H9 (cell line): ENCODE results near the gene HOXD11. TPM values are rescaled to one million over a fixed set of nuclear protein-coding genes. Genes with fewer than 3 reads are reported as not detected.

Experiments used
- DNase-seq: peaks from one replicate; pipeline ENCODE4 v3.0.0-alpha.2; 2017
- H2AFZ ChIP-seq: one replicate; pipeline ENCODE4 v1.6.1; 2013; ENCODE audit warnings: mild to moderate bottlenecking, low read length, control low read depth, moderate library complexity
- H2AK5ac ChIP-seq: 2 replicates; pipeline ENCODE4 v1.6.1; 2013; ENCODE audit warnings: low read length, control low read depth, mixed read lengths; ENCODE audit not compliant: insufficient read length
- H2BK120ac ChIP-seq: one replicate; pipeline ENCODE4 v1.6.1; 2013; ENCODE audit warnings: low read depth, mild to moderate bottlenecking, low read length, control low read depth, inconsistent platforms; ENCODE audit not compliant: poor library complexity, severe bottlenecking
- H2BK12ac ChIP-seq: 2 replicates; pipeline ENCODE4 v1.6.1; 2013; ENCODE audit warnings: low read length, control low read depth, mixed read lengths, low read depth; ENCODE audit not compliant: insufficient read length
- H2BK15ac ChIP-seq: 2 replicates; pipeline ENCODE4 v1.6.1; 2013; ENCODE audit warnings: low read depth, low read length, control low read depth
- H2BK20ac ChIP-seq: one replicate; pipeline ENCODE4 v1.6.1; 2013; ENCODE audit warnings: low read depth, mild to moderate bottlenecking, low read length, control low read depth, inconsistent platforms; ENCODE audit not compliant: poor library complexity, severe bottlenecking
- H2BK5ac ChIP-seq: 2 replicates; pipeline ENCODE4 v1.6.1; 2013; ENCODE audit warnings: low read length, control low read depth, mixed read lengths; ENCODE audit not compliant: insufficient read length
- H3K14ac ChIP-seq: 2 replicates; pipeline ENCODE4 v1.6.1; 2013; ENCODE audit warnings: low read length, control low read depth; ENCODE audit not compliant: insufficient read depth
- H3K18ac ChIP-seq: 2 replicates; pipeline ENCODE4 v1.6.1; 2013; ENCODE audit warnings: low read depth, mild to moderate bottlenecking, mixed read lengths, low read length, control low read depth; ENCODE audit not compliant: insufficient read length
- H3K23ac ChIP-seq: 2 replicates; pipeline ENCODE4 v1.6.1; 2013; ENCODE audit warnings: low read length, control low read depth, mixed read lengths, low read depth; ENCODE audit not compliant: insufficient read length
- H3K23me2 ChIP-seq: 2 replicates; pipeline ENCODE4 v1.6.1; 2013; ENCODE audit warnings: low read depth, mild to moderate bottlenecking, mixed read lengths, low read length, control low read depth; ENCODE audit not compliant: insufficient read length, poor library complexity, severe bottlenecking
- H3K27ac ChIP-seq: 2 replicates; pipeline ENCODE4 v1.5.1; 2013; ENCODE audit warnings: low read length, control low read depth, mixed read lengths, low read depth; ENCODE audit not compliant: insufficient read length
- H3K27me3 ChIP-seq: 2 replicates; pipeline ENCODE4 v1.6.1; 2013; ENCODE audit warnings: low read length, control low read depth, inconsistent platforms; ENCODE audit not compliant: insufficient read depth
- H3K4ac ChIP-seq: 2 replicates; pipeline ENCODE4 v1.6.1; 2013; ENCODE audit warnings: low read depth, mild to moderate bottlenecking, control low read depth, inconsistent platforms, low read length, moderate library complexity
- H3K4me1 ChIP-seq: 2 replicates; pipeline ENCODE4 v1.6.1; 2013; ENCODE audit warnings: low read length, control low read depth, inconsistent platforms; ENCODE audit not compliant: insufficient read depth
- H3K4me2 ChIP-seq: 2 replicates; pipeline ENCODE4 v1.6.1; 2013; ENCODE audit warnings: low read length, control low read depth, mixed read lengths; ENCODE audit not compliant: insufficient read length, insufficient read depth
- H3K56ac ChIP-seq: 2 replicates; pipeline ENCODE4 v1.6.1; 2013; ENCODE audit warnings: low read depth, mild to moderate bottlenecking, mixed read lengths, low read length, control low read depth; ENCODE audit not compliant: insufficient read length
- H3K79me1 ChIP-seq: 2 replicates; pipeline ENCODE4 v1.6.1; 2013; ENCODE audit warnings: low read depth, mild to moderate bottlenecking, moderate library complexity, low read length, control low read depth, inconsistent platforms; ENCODE audit not compliant: insufficient read depth, poor library complexity, severe bottlenecking
- H3K79me2 ChIP-seq: 2 replicates; pipeline ENCODE4 v1.6.1; 2013; ENCODE audit warnings: low read length, control low read depth, inconsistent platforms; ENCODE audit not compliant: insufficient read depth
- H3K9ac ChIP-seq: 2 replicates; pipeline ENCODE4 v1.6.1; 2013; ENCODE audit warnings: low read length, control low read depth, mixed read lengths; ENCODE audit not compliant: insufficient read length; ENCODE audit errors: extremely low read depth
- H3K9me3 ChIP-seq: one replicate; pipeline ENCODE4 v1.6.1; 2013; ENCODE audit warnings: low read depth, low read length, inconsistent platforms; ENCODE audit not compliant: control insufficient read depth
- H3T11ph ChIP-seq: one replicate; pipeline ENCODE4 v1.6.1; 2013; ENCODE audit warnings: mild to moderate bottlenecking, low read length, control low read depth, inconsistent platforms
- H4K20me1 ChIP-seq: one replicate; pipeline ENCODE4 v1.6.1; 2013; ENCODE audit not compliant: control insufficient read depth, insufficient read length, insufficient read depth
- H4K5ac ChIP-seq: 2 replicates; pipeline ENCODE4 v1.6.1; 2013; ENCODE audit warnings: low read depth, mild to moderate bottlenecking, mixed read lengths, low read length, control low read depth; ENCODE audit not compliant: insufficient read length
- H4K8ac ChIP-seq: replicated peaks from 2 replicates; pipeline ENCODE4 v1.6.1; 2013; ENCODE audit warnings: low read length, control low read depth, mixed read lengths, low read depth; ENCODE audit not compliant: insufficient read length
- H4K91ac ChIP-seq: 2 replicates; pipeline ENCODE4 v1.6.1; 2013; ENCODE audit warnings: low read depth, mild to moderate bottlenecking, moderate library complexity, mixed read lengths, low read length, control low read depth; ENCODE audit not compliant: insufficient read length
- H3K27ac Mint-ChIP-seq, 3 experiments: 2 replicates in 2 of 3; 3 replicates in 1 of 3; pipeline ENCODE4 v1.8.0; 2020 to 2021; ENCODE audit warnings: mixed read lengths in 3 of 3, mild to moderate bottlenecking in 1 of 3, moderate library complexity in 1 of 3
- H3K27me3 Mint-ChIP-seq: 2 replicates; pipeline ENCODE4 v1.8.0; 2021; ENCODE audit warnings: low read depth, mild to moderate bottlenecking, moderate library complexity, mixed read lengths
- H3K36me3 Mint-ChIP-seq, 3 experiments: 2 replicates in 2 of 3; 3 replicates in 1 of 3; pipeline ENCODE4 v1.8.0; 2020 to 2021; ENCODE audit warnings: low read depth in 3 of 3, mixed read lengths in 3 of 3; ENCODE audit not compliant: insufficient read depth in 1 of 3
- H3K4me1 Mint-ChIP-seq, 2 experiments: 2 replicates each; pipeline ENCODE4 v1.8.0; 2020; ENCODE audit warnings: mixed read lengths in 2 of 2
- H3K4me3 Mint-ChIP-seq, 2 experiments: 2 replicates in 1 of 2; 3 replicates in 1 of 2; pipeline ENCODE4 v1.8.0; 2020 to 2021; ENCODE audit warnings: mild to moderate bottlenecking in 2 of 2, mixed read lengths in 2 of 2, moderate library complexity in 1 of 2
- H3K9me3 Mint-ChIP-seq, 2 experiments: 2 replicates in 1 of 2; 3 replicates in 1 of 2; pipeline ENCODE4 v1.8.0; 2020; ENCODE audit warnings: mild to moderate bottlenecking in 2 of 2, mixed read lengths in 2 of 2, moderate library complexity in 1 of 2
- WGBS: extraction: QIAGEN DNeasy Blood & Tissue Kit; methylation state at CpG from one replicate; pipeline ENCODE4 v1.1.7; 2013; ENCODE audit warnings: missing lambda C conversion rate, low lambda C conversion rate, mixed read lengths; ENCODE audit not compliant: insufficient read length; ENCODE audit errors: extremely low coverage; 5-methylcytosine and 5-hydroxymethylcytosine counted together
- total RNA-seq: library from RNA; stranded (reverse); gene quantifications from 2 replicates; pipeline ENCODE4 v1.2.1, GENCODE V29; 2021
- TF ChIP-seq, protein P1 (sequence below): fragments of 200-600 bp; sonication (generic); conservative IDR thresholded peaks from 3 replicates; pipeline ENCODE4 v1.8.0; 2021; ENCODE audit warnings: antibody characterized with exemption, mild to moderate bottlenecking

Gene HOXD11
- total RNA-seq, 1 experiment from 2014 or later, result not detected

DNA sequence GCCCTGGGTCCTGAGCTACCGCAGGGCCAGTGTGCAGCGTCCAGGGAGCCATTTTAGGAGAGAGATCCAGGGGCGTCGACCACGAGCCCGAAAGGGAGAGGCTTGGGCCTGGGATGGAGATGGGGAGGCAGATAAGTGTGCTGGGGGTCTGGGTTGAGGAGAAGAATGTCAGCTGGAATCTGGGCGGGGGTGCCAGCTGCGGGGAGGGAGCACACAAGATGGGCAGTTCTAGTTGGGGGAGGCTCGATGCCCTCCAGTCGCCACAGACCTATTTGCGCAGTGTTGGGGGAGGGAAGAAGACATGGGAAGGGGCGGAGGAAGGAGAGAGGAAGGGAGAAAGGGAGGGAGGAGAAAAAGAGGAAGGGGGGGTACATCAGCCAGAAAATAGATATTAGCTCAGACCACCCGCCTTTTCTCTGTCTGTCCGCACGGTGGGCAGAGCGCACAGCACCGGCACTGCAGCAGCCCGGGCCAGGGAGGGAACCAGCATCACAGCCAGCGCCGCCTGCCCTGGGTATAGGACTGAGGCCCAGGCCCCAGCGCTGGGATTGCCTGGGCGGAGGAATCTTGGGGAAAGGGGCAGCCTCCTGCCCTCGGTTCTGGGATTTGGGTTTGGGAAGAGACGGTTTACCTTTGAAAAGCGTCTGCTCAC, 1.9 kb upstream of the HOXD11 start:
- no peak overlapping the region for H3K23ac ChIP-seq
- TF ChIP-seq, protein P1, sequence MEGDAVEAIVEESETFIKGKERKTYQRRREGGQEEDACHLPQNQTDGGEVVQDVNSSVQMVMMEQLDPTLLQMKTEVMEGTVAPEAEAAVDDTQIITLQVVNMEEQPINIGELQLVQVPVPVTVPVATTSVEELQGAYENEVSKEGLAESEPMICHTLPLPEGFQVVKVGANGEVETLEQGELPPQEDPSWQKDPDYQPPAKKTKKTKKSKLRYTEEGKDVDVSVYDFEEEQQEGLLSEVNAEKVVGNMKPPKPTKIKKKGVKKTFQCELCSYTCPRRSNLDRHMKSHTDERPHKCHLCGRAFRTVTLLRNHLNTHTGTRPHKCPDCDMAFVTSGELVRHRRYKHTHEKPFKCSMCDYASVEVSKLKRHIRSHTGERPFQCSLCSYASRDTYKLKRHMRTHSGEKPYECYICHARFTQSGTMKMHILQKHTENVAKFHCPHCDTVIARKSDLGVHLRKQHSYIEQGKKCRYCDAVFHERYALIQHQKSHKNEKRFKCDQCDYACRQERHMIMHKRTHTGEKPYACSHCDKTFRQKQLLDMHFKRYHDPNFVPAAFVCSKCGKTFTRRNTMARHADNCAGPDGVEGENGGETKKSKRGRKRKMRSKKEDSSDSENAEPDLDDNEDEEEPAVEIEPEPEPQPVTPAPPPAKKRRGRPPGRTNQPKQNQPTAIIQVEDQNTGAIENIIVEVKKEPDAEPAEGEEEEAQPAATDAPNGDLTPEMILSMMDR, result no peak
- no peaks in the 10 kb centered on the region for H3K23me2 ChIP-seq
- H3K9ac ChIP-seq, result no peak overlapping the region
- peaks cover 14 to 38% of the 10 kb centered on the region in 2 experiments for H3K4me1 Mint-ChIP-seq
- H2BK15ac ChIP-seq, result no peak overlapping the region
- H3K79me2 ChIP-seq, result no peaks in the 10 kb centered on the region
- no peak overlapping the region for H2BK20ac ChIP-seq
- no peak overlapping the region for H3K18ac ChIP-seq
- no peak overlapping the region for H2BK120ac ChIP-seq
- WGBS, result no CpG with 5 or more reads among the region's 25 CpGs
- no peak overlapping the region for H3K14ac ChIP-seq
- no peak overlapping the region for H3T11ph ChIP-seq
- no peak overlapping the region for H4K8ac ChIP-seq
- H3K9me3 Mint-ChIP-seq, result peaks cover 5 to 20% of the 10 kb centered on the region in 2 experiments
- H3K27ac ChIP-seq, result no peak overlapping the region
- no peak overlapping the region; a peak in 1 of 7 replicates for H3K27ac Mint-ChIP-seq
- H4K20me1 ChIP-seq, result no peaks in the 10 kb centered on the region
- no peaks in the 10 kb centered on the region for H3K79me1 ChIP-seq
- peaks cover 96% of the 10 kb centered on the region for H3K27me3 Mint-ChIP-seq
- H3K4me3 Mint-ChIP-seq, result peak overlapping the region; percentile 2 to 75; a peak in 4 of 5 replicates
- H3K56ac ChIP-seq, result no peak overlapping the region
- peak; percentile 51 for DNase-seq
- no peak overlapping the region for H2AK5ac ChIP-seq
- no peaks in the 10 kb centered on the region; a peak in 2 of 7 replicates for H3K36me3 Mint-ChIP-seq
- H3K9me3 ChIP-seq, result no peaks in the 10 kb centered on the region
- H2BK5ac ChIP-seq, result no peak overlapping the region
- H3K4ac ChIP-seq, result no peak overlapping the region
- no peak overlapping the region for H3K4me2 ChIP-seq
- no peak overlapping the region for H2AFZ ChIP-seq
- no peak overlapping the region for H4K5ac ChIP-seq
- H4K91ac ChIP-seq, result no peak overlapping the region
- H3K27me3 ChIP-seq, result peaks cover 93% of the 10 kb centered on the region
- no peaks in the 10 kb centered on the region for H3K4me1 ChIP-seq
- H2BK12ac ChIP-seq, result no peak overlapping the region
